K562 (cell line): Measurements from ENCODE around the gene EGFR. TPM values are rescaled to one million over a fixed set of nuclear protein-coding genes. Genes with fewer than 3 reads are reported as not detected.

Source experiments
- ATAC-seq: fragments of 200-7000 bp; cut with Tn5 transposase; 3 replicates; pipeline ENCODE4 v1.9.1; 2020; ENCODE audit warnings: moderate library complexity
- BruUV-seq: library from RNA; stranded (reverse); fragments of 400-500 nt; replicated peaks from 2 replicates; lab custom pipeline; 2021; lab: Mats Ljungman, UMichigan
- CTCF ChIA-PET: fragments of 300-600 bp; formaldehyde crosslinking; extraction: SDS; loops from one replicate; lab custom pipeline; 2021; ENCODE audit warnings: low intra/inter-chr PET ratio; lab: Yijun Ruan, JAX
- POLR2A ChIA-PET: fragments of 300-600, 350-650 bp; sonication (Branson Sonifier 250); formaldehyde crosslinking; extraction: SDS; loops from one replicate; lab custom pipeline; 2021; ENCODE audit warnings: antibody characterized with exemption, inconsistent platforms; lab: Yijun Ruan, JAX
- DNase-seq, 4 experiments: peaks; one replicate each; pipeline versions ENCODE4 v3.0.0 to v3.0.0-alpha.2; 2011 to 2018; ENCODE audit warnings: low spot score in 3 of 4, mixed read lengths in 3 of 4; ENCODE audit errors: extremely low read depth in 1 of 4
- FAIRE-seq: peaks from 2 replicates; lab custom pipeline; 2011; peaks lifted over from hg19 to GRCh38; lab: Jason Lieb, UNC
- H2AFZ ChIP-seq: 2 replicates; pipeline ENCODE4 v1.6.0; 2011; ENCODE audit warnings: low read depth, low read length, control low read depth, inconsistent platforms
- H3K27ac ChIP-seq: fragments of 200-600 bp; 3 replicates; pipeline ENCODE4 v1.8.0; 2011; ENCODE audit warnings: low read depth, mild to moderate bottlenecking, control low read depth, inconsistent platforms, low read length, moderate library complexity, mixed read lengths; ENCODE audit errors: extremely low read depth
- H3K27me3 ChIP-seq, 2 experiments: fragments of 300-600 bp in 1 of 2; 2 replicates in 1 of 2; 3 replicates in 1 of 2; pipeline versions ENCODE4 v1.6.0 to v1.8.0; 2011; ENCODE audit warnings: inconsistent platforms in 2 of 2, low read length in 2 of 2, mild to moderate bottlenecking in 1 of 2, mixed read lengths in 1 of 2, moderate library complexity in 1 of 2; ENCODE audit not compliant: control insufficient read depth in 2 of 2, insufficient read depth in 2 of 2
- H3K36me3 ChIP-seq: fragments of 300-600 bp; 3 replicates; pipeline ENCODE4 v1.8.0; 2011; ENCODE audit warnings: mild to moderate bottlenecking, low read length, inconsistent platforms; ENCODE audit not compliant: control insufficient read depth, insufficient read depth
- H3K4me1 ChIP-seq, 2 experiments: fragments of 200-600 bp in 1 of 2; replicated peaks in 1 of 2; 2 replicates in 1 of 2; 3 replicates in 1 of 2; pipeline versions ENCODE4 v1.5.1 to v1.8.0; 2011; ENCODE audit warnings: inconsistent platforms in 2 of 2, low read length in 2 of 2, mild to moderate bottlenecking in 1 of 2, mixed read lengths in 1 of 2, moderate library complexity in 1 of 2; ENCODE audit not compliant: control insufficient read depth in 2 of 2, insufficient read depth in 2 of 2
- H3K4me2 ChIP-seq: 2 replicates; pipeline ENCODE4 v1.6.1; 2011; ENCODE audit warnings: low read length, control low read depth, inconsistent platforms, mixed read lengths; ENCODE audit not compliant: insufficient read depth
- H3K4me3 ChIP-seq: fragments of 200-600 bp; sonication (generic), shearing (Covaris generic); 2 replicates; pipeline ENCODE4 v1.5.1; 2016; ENCODE audit warnings: control low read depth, inconsistent platforms
- H3K79me2 ChIP-seq: fragments of 200-600 bp; 3 replicates; pipeline ENCODE4 v1.8.0; 2011; ENCODE audit warnings: low read length, inconsistent platforms; ENCODE audit not compliant: control insufficient read depth, insufficient read depth
- H3K9ac ChIP-seq, 2 experiments: 2 replicates each; pipeline versions ENCODE4 v1.6.0 to v1.6.1; 2011; ENCODE audit warnings: low read depth in 2 of 2, low read length in 2 of 2, control low read depth in 1 of 2, inconsistent platforms in 1 of 2, mild to moderate bottlenecking in 1 of 2, mixed read lengths in 1 of 2; ENCODE audit not compliant: insufficient read depth in 1 of 2
- H3K9me1 ChIP-seq: one replicate; pipeline ENCODE4 v1.6.0; 2011; ENCODE audit warnings: inconsistent platforms, mild to moderate bottlenecking, low read length, moderate library complexity; ENCODE audit not compliant: control insufficient read depth, insufficient read depth
- H3K9me3 ChIP-seq: replicated peaks from 2 replicates; pipeline ENCODE4 v1.5.1; 2011; ENCODE audit warnings: low read depth, low read length, inconsistent platforms; ENCODE audit not compliant: control insufficient read depth, insufficient read depth
- H4K20me1 ChIP-seq: replicated peaks from 2 replicates; pipeline ENCODE4 v1.6.1; 2011; ENCODE audit warnings: low read length, inconsistent platforms, mixed read lengths; ENCODE audit not compliant: control insufficient read depth, insufficient read depth
- CSDE1 ChIP-seq, 2 experiments: fragments of 450-650 bp; IDR thresholded peaks; 2 replicates each; pipeline ENCODE4 v1.6.1; 2016; ENCODE audit warnings: mild to moderate bottlenecking in 1 of 2
- FOXA3 ChIP-seq, 2 experiments: fragments of 450-650 bp in 1 of 2; sonication (generic) in 1 of 2; formaldehyde crosslinking; IDR thresholded peaks in 1 of 2; conservative IDR thresholded peaks in 1 of 2; 2 replicates each; pipeline versions ENCODE4 v1.4.0 to v1.8.0; 2020 to 2022; ENCODE audit warnings: mild to moderate bottlenecking in 2 of 2, missing genetic modification reagents in 1 of 2
- FOXP4 ChIP-seq: sonication (generic); formaldehyde crosslinking; IDR thresholded peaks from 2 replicates; pipeline ENCODE4 v1.8.0; 2022; ENCODE audit warnings: mild to moderate bottlenecking, missing genetic modification reagents, borderline replicate concordance
- GATA2 ChIP-seq: sonication (generic); formaldehyde crosslinking; IDR thresholded peaks from 2 replicates; pipeline ENCODE4 v1.4.0; 2020; ENCODE audit warnings: mild to moderate bottlenecking, missing genetic modification reagents
- MAZ ChIP-seq, 2 experiments: fragments of 450-650 bp in 1 of 2; sonication (generic) in 1 of 2; formaldehyde crosslinking; IDR thresholded peaks in 1 of 2; conservative IDR thresholded peaks in 1 of 2; 2 replicates each; pipeline versions ENCODE4 v1.4.0 to v1.5.0; 2020; ENCODE audit warnings: mild to moderate bottlenecking in 1 of 2, missing genetic modification reagents in 1 of 2
- MLLT1 ChIP-seq, 2 experiments: fragments of 450-650 bp; IDR thresholded peaks; 2 replicates each; pipeline ENCODE4 v1.6.1; 2016
- NBN ChIP-seq: fragments of 450-650 bp; IDR thresholded peaks from 2 replicates; pipeline ENCODE4 v1.6.1; 2016; ENCODE audit warnings: low read depth, mild to moderate bottlenecking
- SAP30 ChIP-seq: fragments of 200-600 bp; sonication (generic); IDR thresholded peaks from 2 replicates; pipeline ENCODE4 v1.6.1; 2012; ENCODE audit warnings: borderline replicate concordance, low read depth, mild to moderate bottlenecking, moderate library complexity, low read length, control low read depth, inconsistent platforms; ENCODE audit not compliant: insufficient read depth, poor library complexity, severe bottlenecking
- TAF15 ChIP-seq: fragments of 200-400 bp; formaldehyde crosslinking; IDR thresholded peaks from 2 replicates; pipeline ENCODE4 v1.6.1; 2017; ENCODE audit warnings: mild to moderate bottlenecking, low read depth, low read length, moderate library complexity
- TAL1 ChIP-seq: fragments of 450-650 bp; IDR thresholded peaks from 2 replicates; pipeline ENCODE4 v1.6.1; 2016; ENCODE audit warnings: mild to moderate bottlenecking
- ZFP30 ChIP-seq: fragments of 250-450 bp; sonication (Bioruptor Pico); IDR thresholded peaks from 2 replicates; pipeline ENCODE4 v1.8.0; 2022; ENCODE audit warnings: moderate library complexity, mild to moderate bottlenecking, inconsistent platforms, borderline replicate concordance
- ZNF280A ChIP-seq: fragments of 450-650 bp; IDR thresholded peaks from 2 replicates; pipeline ENCODE4 v1.6.1; 2018; ENCODE audit warnings: mild to moderate bottlenecking, low read depth; ENCODE audit not compliant: partially characterized antibody
- WGBS: fragments of 100-300 bp; shearing (Covaris generic); methylation state at CpG from one replicate; pipeline ENCODE4 v1.1.6; 2016; ENCODE audit warnings: low coverage, mixed read lengths; ENCODE audit not compliant: insufficient coverage; ENCODE audit errors: missing lambda C conversion rate; 5-methylcytosine and 5-hydroxymethylcytosine counted together
- in situ Hi-C: fragments of 300-500 bp; cut with MboI; formaldehyde crosslinking; loops from 4 replicates; pipeline ENCODE4 v1.15.0; 2018; ENCODE audit warnings: inconsistent platforms, mixed read lengths
- intact Hi-C: fragments of 100-400 bp; cut with micrococcal nuclease; formaldehyde crosslinking; loops from 2 replicates; pipeline ENCODE4 v1.14.2; 2022
- polyA plus RNA-seq, 8 experiments: library from polyadenylated mRNA; depleted of rRNA in 4 of 8; stranded (reverse) in 5 of 8; unstranded in 3 of 8; fragments of >200 nt; fragmentation: Nextera tagmentation in 2 of 8; fragmentation: Illumina TruSeq in 1 of 8; extraction: Ambion mirVana in 2 of 8; extraction: Trizol in 1 of 8; gene quantifications; 2 replicates each; pipeline versions ENCODE4 v1.2.1 to v1.2.3, GENCODE V29; 2011 to 2014; ENCODE audit warnings: inconsistent platforms in 1 of 8, missing spikeins in 1 of 8
- total RNA-seq, 7 experiments: library from RNA; depleted of rRNA in 6 of 7; stranded (reverse); fragments of >200 nt in 6 of 7; fragmentation: Illumina TruSeq in 2 of 7; extraction: Trizol in 2 of 7; gene quantifications; 2 replicates each; pipeline versions ENCODE4 v1.2.1 to v1.2.3, GENCODE V29; 2011 to 2021; ENCODE audit warnings: low replicate concordance in 1 of 7

EGFR gene
- total and polyA plus RNA-seq, 9 of the 15 experiments (the other 6 are each of a cell fraction or from before 2014, with no cell fraction given), result 0.13 TPM; not detected in 8

- intact Hi-C loops, result no loop called here
- Histone ChIP-seq H2AFZ (no peak overlapping the region), H3K9me3 (no peaks in the 10 kb centered on the region), H3K79me2 (no peaks in the 10 kb centered on the region), H3K9ac (no peak overlapping the region), H3K27ac (no peak overlapping the region), H3K36me3 (no peaks in the 10 kb centered on the region), H3K27me3 (peaks cover 6 to 12% of the 10 kb centered on the region in 2 experiments; a peak in 3 of 5 replicates), H3K4me1 (no peaks in the 10 kb centered on the region), H3K9me1 (no peaks in the 10 kb centered on the region), H4K20me1 (no peaks in the 10 kb centered on the region), H3K4me2 (no peak overlapping the region), H3K4me3 (no peak overlapping the region)
- in situ Hi-C loops, result no loop called here
- BruUV-seq, result no TSS peak
- no peak for ATAC-seq
- WGBS, result 2% methylated on average over 4 of the region's 4 CpGs
- ChIA-PET POLR2A (no interaction called here), CTCF (no interaction called here)
- TF ChIP-seq MLLT1 (IDR thresholded peaks at IDR 0.05) (no peak), ZNF280A (no peak), TAF15 (no peak), CSDE1 (IDR thresholded peaks at IDR 0.05) (no peak), GATA2 (CRISPR knock-in tag) (no peak), TAL1 (no peak), ZFP30 (CRISPR knock-in tag) (no peak), MAZ (CRISPR knock-in tag; conservative IDR thresholded peaks at IDR 0.05 in 1 of 2, IDR thresholded peaks at IDR 0.05 in 1 of 2) (no peak), FOXP4 (CRISPR knock-in tag) (no peak), FOXA3 (CRISPR knock-in tag; conservative IDR thresholded peaks at IDR 0.05 in 1 of 2, IDR thresholded peaks at IDR 0.05 in 1 of 2) (no peak), SAP30 (no peak), NBN (no peak)
- FAIRE-seq, result no peak
- DNase-seq, result no peak
These were observed 8.2 kb downstream of the EGFR start for GRCh38 chr7:55026867-55027490.
